Adrenal gland (tissue), 5 donors: ENCODE results near the gene PRSS1.

Experiments
- CTCF ChIP-seq, 6 experiments: fragments of 450-650 bp in 4 of 6; fragments of 200-600 bp in 2 of 6; sonication (generic) in 1 of 6; IDR thresholded peaks; 1 replicate in 5 of 6; 2 replicates in 1 of 6; pipeline versions ENCODE4 v1.5.1 to v1.8.0; 2016 to 2021; ENCODE audit warnings: antibody characterized with exemption in 6 of 6, mild to moderate bottlenecking in 2 of 6, moderate library complexity in 1 of 6
- POLR2A ChIP-seq, 2 donors: fragments of 450-650 bp; IDR thresholded peaks; one replicate each; pipeline ENCODE4 v1.6.1; 2017; ENCODE audit warnings: antibody characterized with exemption in 2 of 2, mild to moderate bottlenecking in 2 of 2, moderate library complexity in 1 of 2
- donor health status: DM: no; HTN: no; CAD: no.

DNA sequence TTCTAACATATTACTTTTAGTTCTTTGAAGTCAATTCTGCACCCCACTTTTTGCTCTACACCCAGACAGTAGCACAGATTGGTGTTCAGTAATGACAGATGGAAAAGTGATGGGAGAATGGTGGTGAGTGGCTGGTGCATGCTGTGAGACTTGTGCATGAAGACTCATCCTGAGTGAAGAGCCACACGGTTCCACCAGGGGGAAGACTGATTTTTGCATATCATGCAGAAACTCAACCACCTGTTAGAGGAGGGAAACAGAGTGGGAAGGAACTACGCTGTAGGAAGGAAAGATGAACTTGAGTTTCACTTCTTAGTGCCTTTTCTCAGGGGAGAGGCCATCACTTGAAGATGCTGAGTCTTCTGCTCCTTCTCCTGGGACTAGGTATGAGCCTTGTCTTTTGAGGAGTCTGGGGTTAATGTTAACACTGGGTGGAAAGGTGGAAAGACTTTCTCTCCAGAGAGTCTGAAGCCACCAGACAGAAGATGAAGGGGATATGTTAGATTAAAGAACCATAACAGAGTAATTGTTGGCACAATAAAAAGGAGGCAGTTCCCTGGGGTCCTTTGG lies 9.3 kb upstream of the PRSS1 start:
- TF ChIP-seq POLR2A (IDR thresholded peaks at IDR 0.05) (no peak), CTCF (IDR thresholded peaks at IDR 0.05) (no peak)
